ENCODE data around the gene ADGRD2.

GRCh38 chr9:124507880-124508423 is 57.7 kb downstream of the ADGRD2 start:
- TF ChIP-seq CTCF (IDR thresholded peaks at IDR 0.05; ENCODE audit: low read depth, low read length, poor library complexity, severe bottlenecking): no peak
- no peak for TF ChIP-seq EZH2phosphoT487 (IDR thresholded peaks at IDR 0.05; ENCODE audit: borderline replicate concordance, low read length)

Measured in DOHH2 (cell line).